ENCODE results near the gene KCNK5. TPM values are rescaled to one million over a fixed set of nuclear protein-coding genes. Genes with fewer than 3 reads are reported as not detected.

KCNK5 gene
- total and polyA plus RNA-seq, 9 of the 15 experiments (the other 6 are each of a cell fraction or from before 2014, with no cell fraction given) = 1.5 to 45.8 (median 25.8) TPM

DNA sequence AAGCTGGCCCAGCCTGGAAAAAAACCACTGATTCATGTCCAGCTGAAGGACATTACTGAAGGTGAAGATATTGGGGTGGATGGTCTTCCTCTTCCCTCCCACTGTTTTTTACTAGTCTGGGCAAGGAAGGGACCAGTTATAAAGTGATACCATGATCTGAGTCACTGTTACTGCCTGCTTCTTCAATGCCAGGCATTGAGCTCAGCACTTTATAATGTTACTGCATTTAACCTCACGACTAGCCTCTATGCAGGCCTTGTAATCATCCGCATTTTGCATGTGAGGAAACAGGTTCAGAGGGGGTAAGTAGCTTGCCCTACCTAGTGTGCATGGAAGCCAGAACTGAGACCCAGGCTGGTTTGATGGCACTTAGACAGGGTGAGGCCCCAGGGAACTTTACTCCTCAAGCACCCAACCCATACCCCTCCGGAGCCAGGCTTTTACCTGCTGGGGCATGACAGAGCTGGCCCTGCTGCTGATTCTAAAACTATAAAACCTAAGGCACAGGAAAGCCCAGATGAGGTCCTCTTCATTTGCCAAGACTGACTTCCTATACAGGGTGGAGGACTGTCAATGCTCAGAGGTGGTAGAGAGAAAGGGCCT lies 11.0 kb upstream of the KCNK5 start:
- H3K4me2 ChIP-seq (ENCODE audit: insufficient read depth, low read length) = no peak overlapping the region
- in situ Hi-C loops (cut with MboI) (no loop called here), intact Hi-C loops (cut with micrococcal nuclease) (no loop called here)
- H2AFZ ChIP-seq (ENCODE audit: low read depth, low read length) = peak overlapping the region; percentile 35; the same call in 1 of the 2 replicates
- no TSS peak for BruUV-seq (replicated peaks)
- ATAC-seq (no peak), FAIRE-seq (no peak), DNase-seq (ENCODE audit: extremely low read depth in 1 of 4, low spot score in 3 of 4) (no peak)
- no peak overlapping the region for H3K4me3 ChIP-seq
- H3K27me3 ChIP-seq (ENCODE audit: control insufficient read depth in 2 of 2, insufficient read depth in 2 of 2, low read length in 2 of 2) = no peaks in the 10 kb centered on the region
- H3K79me2 ChIP-seq (ENCODE audit: control insufficient read depth, insufficient read depth, low read length) = no peaks in the 10 kb centered on the region
- no peak overlapping the region for H3K27ac ChIP-seq (ENCODE audit: extremely low read depth, low read depth, low read length)
- H3K9me1 ChIP-seq (ENCODE audit: control insufficient read depth, insufficient read depth, low read length) = no peaks in the 10 kb centered on the region
- H4K20me1 ChIP-seq (replicated peaks; ENCODE audit: control insufficient read depth, insufficient read depth, low read length) = no peaks in the 10 kb centered on the region
- H3K9ac ChIP-seq (ENCODE audit: insufficient read depth in 1 of 2, low read depth in 2 of 2, low read length in 2 of 2) = no peak overlapping the region
- 57% methylated on average over 3 of the region's 3 CpGs for WGBS (ENCODE audit: insufficient coverage, low coverage, missing lambda C conversion rate)
- ChIA-PET CTCF (ENCODE audit: low intra/inter-chr PET ratio) (no interaction called here), POLR2A (interaction anchor here (0.5 to 3.6 kb wide), 5 partner anchors 11 to 18 kb away, joined by 3 to 25 read pairs (median 4); partner anchors contain the start of gene KCNK5)
- TF ChIP-seq ZNF253 (CRISPR knock-in tag; conservative IDR thresholded peaks at IDR 0.05) (no peak), TEAD1 (CRISPR knock-in tag; IDR thresholded peaks at IDR 0.05) (no peak), MECOM (CRISPR knock-in tag; IDR thresholded peaks at IDR 0.05) (no peak)
- peaks cover 5 to 11% of the 10 kb centered on the region in 2 experiments; a peak in 3 of 5 replicates for H3K4me1 ChIP-seq (replicated peaks in 1 of 2; ENCODE audit: control insufficient read depth in 2 of 2, insufficient read depth in 2 of 2, low read length in 2 of 2)
- H3K9me3 ChIP-seq (replicated peaks; ENCODE audit: control insufficient read depth, insufficient read depth, low read depth, low read length) = no peaks in the 10 kb centered on the region
- no peaks in the 10 kb centered on the region for H3K36me3 ChIP-seq (ENCODE audit: control insufficient read depth, insufficient read depth, low read length)

GRCh38 chr6:39239527-39240154 lies 10.4 kb upstream of the KCNK5 start:
- intact Hi-C loops (cut with micrococcal nuclease) = no loop called here
- no peak for TF ChIP-seq ZNF407 (IDR thresholded peaks at IDR 0.05; ENCODE audit: low read depth)
- TF ChIP-seq NCOR1 (IDR thresholded peaks at IDR 0.05) = no peak
- TF ChIP-seq RBM39 (optimal IDR thresholded peaks at IDR 0.05; ENCODE audit: low read depth, low read length) = no peak
- TF ChIP-seq ZNF217 (CRISPR knock-in tag; IDR thresholded peaks at IDR 0.05) = no peak

More at GRCh38 chr6:39239527-39240154, 10.4 kb upstream of the KCNK5 start:
- Histone ChIP-seq H4K20me1 (replicated peaks; ENCODE audit: control insufficient read depth, insufficient read depth, low read length) (no peaks in the 10 kb centered on the region), H2AFZ (ENCODE audit: low read depth, low read length) (no peak overlapping the region), H3K4me3 (no peak overlapping the region), H3K27ac (ENCODE audit: extremely low read depth, low read depth, low read length) (no peak overlapping the region), H3K9ac (ENCODE audit: insufficient read depth in 1 of 2, low read depth in 2 of 2, low read length in 2 of 2) (no peak overlapping the region), H3K9me1 (ENCODE audit: control insufficient read depth, insufficient read depth, low read length) (no peaks in the 10 kb centered on the region), H3K4me1 (replicated peaks in 1 of 2; ENCODE audit: control insufficient read depth in 2 of 2, insufficient read depth in 2 of 2, low read length in 2 of 2) (peaks cover 5 to 12% of the 10 kb centered on the region in 2 experiments; a peak in 3 of 5 replicates), H3K36me3 (ENCODE audit: control insufficient read depth, insufficient read depth, low read length) (no peaks in the 10 kb centered on the region), H3K79me2 (ENCODE audit: control insufficient read depth, insufficient read depth, low read length) (no peaks in the 10 kb centered on the region), H3K27me3 (ENCODE audit: control insufficient read depth in 2 of 2, insufficient read depth in 2 of 2, low read length in 2 of 2) (no peaks in the 10 kb centered on the region), H3K9me3 (replicated peaks; ENCODE audit: control insufficient read depth, insufficient read depth, low read depth, low read length) (no peaks in the 10 kb centered on the region), H3K4me2 (ENCODE audit: insufficient read depth, low read length) (no peak overlapping the region)
- FAIRE-seq (no peak), ATAC-seq (no peak; the same call in 1 of the 3 replicates), DNase-seq (ENCODE audit: extremely low read depth in 1 of 4, low spot score in 3 of 4) (peak in 1 of 4 experiments; percentile 11)
- 48% methylated on average over 7 of the region's 7 CpGs for WGBS (ENCODE audit: insufficient coverage, low coverage, missing lambda C conversion rate)
- POLR2A ChIA-PET = interaction anchor here (0.5 to 3.6 kb wide), 5 partner anchors 10 to 17 kb away, joined by 3 to 25 read pairs (median 4); partner anchors contain the start of gene KCNK5
- no TSS peak for BruUV-seq (replicated peaks)
- CTCF ChIA-PET (ENCODE audit: low intra/inter-chr PET ratio) = no interaction called here
- in situ Hi-C loops (cut with MboI) = no loop called here
